Neural cell (in vitro differentiated cells): Measurements from ENCODE around the gene FANCI. TPM values are rescaled to one million over a fixed set of nuclear protein-coding genes. Genes with fewer than 3 reads are reported as not detected.

Source experiments
- H2AFZ ChIP-seq: fragments of 200-600, 300-800 bp; sonication (generic), shearing (Covaris generic); 2 replicates; pipeline ENCODE4 v1.6.0; 2014; ENCODE audit warnings: low read depth, mild to moderate bottlenecking, antibody characterized with exemption, low read length, moderate library complexity
- H3F3A ChIP-seq: fragments of 200-600 bp; shearing (Covaris generic); 2 replicates; pipeline ENCODE4 v1.6.1; 2016; ENCODE audit warnings: mild to moderate bottlenecking, moderate library complexity, mixed read lengths, antibody characterized with exemption, low read length; ENCODE audit not compliant: insufficient read depth, poor library complexity, severe bottlenecking
- H3K27ac ChIP-seq: fragments of 200-600, 300-800 bp; sonication (generic), shearing (Covaris generic); 2 replicates; pipeline ENCODE4 v1.5.1; 2014; ENCODE audit warnings: mild to moderate bottlenecking, low read length, moderate library complexity
- H3K27me3 ChIP-seq: fragments of 300-800, 200-600 bp; sonication (generic), shearing (Covaris generic); 2 replicates; pipeline ENCODE4 v1.6.0; 2014; ENCODE audit warnings: mild to moderate bottlenecking, low read depth, low read length, moderate library complexity; ENCODE audit not compliant: insufficient read depth
- H3K36me3 ChIP-seq: fragments of 300-800, 200-600 bp; sonication (generic), shearing (Covaris generic); 2 replicates; pipeline ENCODE4 v1.5.1; 2014; ENCODE audit warnings: mild to moderate bottlenecking, antibody characterized with exemption, low read length, moderate library complexity; ENCODE audit not compliant: insufficient read depth
- H3K4me2 ChIP-seq: fragments of 300-800, 200-600 bp; sonication (generic), shearing (Covaris generic); 2 replicates; pipeline ENCODE4 v1.6.0; 2014; ENCODE audit warnings: mild to moderate bottlenecking, low read length
- H3K4me3 ChIP-seq: fragments of 300-800, 200-600 bp; sonication (generic), shearing (Covaris generic); 2 replicates; pipeline ENCODE4 v1.5.1; 2014; ENCODE audit warnings: mild to moderate bottlenecking, low read length, moderate library complexity
- H3K79me2 ChIP-seq: fragments of 200-600 bp; shearing (Covaris generic); replicated peaks from 2 replicates; pipeline ENCODE4 v1.6.0; 2014; ENCODE audit warnings: mild to moderate bottlenecking, low read length, moderate library complexity; ENCODE audit not compliant: insufficient read depth
- H3K9ac ChIP-seq: fragments of 300-800, 200-600 bp; sonication (generic), shearing (Covaris generic); 2 replicates; pipeline ENCODE4 v1.6.1; 2016; ENCODE audit warnings: mild to moderate bottlenecking, low read length, mixed read lengths
- H3K9me2 ChIP-seq: fragments of 200-600 bp; shearing (Covaris generic); 2 replicates; pipeline ENCODE4 v1.6.1; 2016; ENCODE audit warnings: mild to moderate bottlenecking, low read length, mixed read lengths; ENCODE audit not compliant: insufficient read depth
- H3K9me3 ChIP-seq: fragments of 200-600, 300-800 bp; sonication (generic), shearing (Covaris generic); 2 replicates; pipeline ENCODE4 v1.6.1; 2016; ENCODE audit warnings: mild to moderate bottlenecking, mixed run types, low read length, moderate library complexity, mixed read lengths
- H4K20me1 ChIP-seq: fragments of 200-600 bp; shearing (Covaris generic); 2 replicates; pipeline ENCODE4 v1.6.1; 2016; ENCODE audit warnings: mild to moderate bottlenecking, mixed run types; ENCODE audit not compliant: insufficient read depth
- EP300 ChIP-seq: fragments of 450-650 bp; conservative IDR thresholded peaks from 2 replicates; pipeline ENCODE4 v1.6.1; 2014; ENCODE audit warnings: antibody characterized with exemption, mild to moderate bottlenecking, moderate library complexity; ENCODE audit not compliant: poor library complexity, severe bottlenecking
- EZH2 ChIP-seq: fragments of 200-600, 300-800 bp; shearing (Covaris generic), sonication (generic); IDR thresholded peaks from 2 replicates; pipeline ENCODE4 v1.6.1; 2014; ENCODE audit warnings: antibody characterized with exemption, low read length, borderline replicate concordance, mild to moderate bottlenecking; ENCODE audit not compliant: insufficient read depth, poor library complexity, severe bottlenecking
- MXI1 ChIP-seq: fragments of 450-650 bp; conservative IDR thresholded peaks from 2 replicates; pipeline ENCODE4 v1.6.1; 2014; ENCODE audit warnings: antibody characterized with exemption, mild to moderate bottlenecking; ENCODE audit not compliant: poor library complexity, severe bottlenecking
- POLR2AphosphoS5 ChIP-seq: IDR thresholded peaks from 2 replicates; pipeline ENCODE4 v1.6.1; 2012
- RAD21 ChIP-seq: fragments of 450-650 bp; conservative IDR thresholded peaks from 2 replicates; pipeline ENCODE4 v1.6.1; 2014; ENCODE audit warnings: antibody characterized with exemption, mild to moderate bottlenecking, moderate library complexity
- REST ChIP-seq: IDR thresholded peaks from 2 replicates; pipeline ENCODE4 v1.6.1; 2012; ENCODE audit warnings: borderline replicate concordance
- SMC3 ChIP-seq: fragments of 450-650 bp; conservative IDR thresholded peaks from 2 replicates; pipeline ENCODE4 v1.6.1; 2014; ENCODE audit warnings: antibody characterized with exemption, mild to moderate bottlenecking, moderate library complexity; ENCODE audit not compliant: poor library complexity
- TAF1 ChIP-seq: IDR thresholded peaks from 2 replicates; pipeline ENCODE4 v1.6.1; 2012; ENCODE audit warnings: low read depth
- polyA plus RNA-seq: library from polyadenylated mRNA; depleted of rRNA; stranded (reverse); fragments of >200 nt; gene quantifications from 2 replicates; pipeline ENCODE4 v1.2.3, GENCODE V29; 2014
- TF ChIP-seq, protein P1 (sequence below): fragments of 450-650 bp; IDR thresholded peaks from 2 replicates; pipeline ENCODE4 v1.5.1; 2014; ENCODE audit warnings: antibody characterized with exemption, mild to moderate bottlenecking, moderate library complexity; ENCODE audit not compliant: poor library complexity, severe bottlenecking

Gene FANCI
- polyA plus RNA-seq, 1 donor from 2014 or later: 5.4 TPM

- no peak overlapping the region for H3K9ac ChIP-seq
- no peak overlapping the region for H3K27ac ChIP-seq
- H4K20me1 ChIP-seq: no peaks in the 10 kb centered on the region
- no peaks in the 10 kb centered on the region for H3K27me3 ChIP-seq
- H2AFZ ChIP-seq: no peak overlapping the region
- H3K36me3 ChIP-seq: no peaks in the 10 kb centered on the region
- no peak overlapping the region for H3K4me3 ChIP-seq
- H3K9me3 ChIP-seq: no peaks in the 10 kb centered on the region
- H3K79me2 ChIP-seq: no peaks in the 10 kb centered on the region
- H3K9me2 ChIP-seq: no peaks in the 10 kb centered on the region
- no peak overlapping the region for H3K4me2 ChIP-seq
- TF ChIP-seq, protein P1, sequence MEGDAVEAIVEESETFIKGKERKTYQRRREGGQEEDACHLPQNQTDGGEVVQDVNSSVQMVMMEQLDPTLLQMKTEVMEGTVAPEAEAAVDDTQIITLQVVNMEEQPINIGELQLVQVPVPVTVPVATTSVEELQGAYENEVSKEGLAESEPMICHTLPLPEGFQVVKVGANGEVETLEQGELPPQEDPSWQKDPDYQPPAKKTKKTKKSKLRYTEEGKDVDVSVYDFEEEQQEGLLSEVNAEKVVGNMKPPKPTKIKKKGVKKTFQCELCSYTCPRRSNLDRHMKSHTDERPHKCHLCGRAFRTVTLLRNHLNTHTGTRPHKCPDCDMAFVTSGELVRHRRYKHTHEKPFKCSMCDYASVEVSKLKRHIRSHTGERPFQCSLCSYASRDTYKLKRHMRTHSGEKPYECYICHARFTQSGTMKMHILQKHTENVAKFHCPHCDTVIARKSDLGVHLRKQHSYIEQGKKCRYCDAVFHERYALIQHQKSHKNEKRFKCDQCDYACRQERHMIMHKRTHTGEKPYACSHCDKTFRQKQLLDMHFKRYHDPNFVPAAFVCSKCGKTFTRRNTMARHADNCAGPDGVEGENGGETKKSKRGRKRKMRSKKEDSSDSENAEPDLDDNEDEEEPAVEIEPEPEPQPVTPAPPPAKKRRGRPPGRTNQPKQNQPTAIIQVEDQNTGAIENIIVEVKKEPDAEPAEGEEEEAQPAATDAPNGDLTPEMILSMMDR: no peak
- no peak for TF ChIP-seq POLR2AphosphoS5
- no peak for TF ChIP-seq RAD21
- TF ChIP-seq REST: no peak
- TF ChIP-seq EZH2: no peak
- TF ChIP-seq SMC3: no peak
- TF ChIP-seq EP300: no peak
- no peak for TF ChIP-seq TAF1
- no peak for TF ChIP-seq MXI1
- no peaks in the 10 kb centered on the region for H3F3A ChIP-seq
Observed at GRCh38 chr15:89208256-89208655, 35.5 kb upstream of the FANCI start.

DNA sequence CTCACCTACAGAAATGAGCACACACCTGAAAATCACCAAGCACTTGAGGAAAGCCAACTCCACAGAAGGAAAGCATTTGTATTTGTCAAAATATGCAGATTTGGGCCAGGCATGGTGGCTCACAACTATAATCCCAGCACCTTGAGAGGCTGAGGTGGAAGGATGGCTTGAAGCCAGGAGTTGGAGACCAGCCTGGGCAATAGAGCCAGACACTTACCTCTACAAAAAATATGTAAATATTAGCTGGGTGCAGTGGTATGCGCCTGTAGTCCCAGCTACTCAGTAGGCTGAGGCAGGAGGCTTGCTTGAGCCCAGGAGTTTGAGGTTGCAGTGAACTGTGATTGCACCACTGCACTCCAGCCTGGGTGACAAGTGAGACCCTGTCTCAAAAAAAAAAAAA, 34.7 kb upstream of the FANCI start:
- Histone ChIP-seq H3K9me3 (no peaks in the 10 kb centered on the region), H2AFZ (no peak overlapping the region), H3K79me2 (no peaks in the 10 kb centered on the region), H3K36me3 (no peaks in the 10 kb centered on the region), H3K27ac (no peak overlapping the region), H3K9me2 (no peaks in the 10 kb centered on the region), H4K20me1 (no peaks in the 10 kb centered on the region), H3K27me3 (no peaks in the 10 kb centered on the region), H3K4me2 (no peak overlapping the region), H3K9ac (no peak overlapping the region), H3F3A (no peaks in the 10 kb centered on the region), H3K4me3 (no peak overlapping the region)
- TF ChIP-seq RAD21: no peak
- no peak for TF ChIP-seq POLR2AphosphoS5
- no peak for TF ChIP-seq TAF1
- TF ChIP-seq, protein P1: no peak
- no peak for TF ChIP-seq EZH2
- no peak for TF ChIP-seq REST
